Tibial nerve (tissue), 4 donors: ENCODE measurements around the gene GPR135. TPM values are rescaled to one million over a fixed set of nuclear protein-coding genes. Genes with fewer than 3 reads are reported as not detected.

ENCODE experiments used
- DNase-seq, 2 donors: peaks; one replicate each; pipeline ENCODE4 v3.0.0-alpha.2; 2019; ENCODE audit warnings: low spot score in 2 of 2
- H3K27ac ChIP-seq, 4 donors: fragments of 200-600 bp; sonication (generic) in 3 of 4; one replicate each; pipeline ENCODE4 v1.5.1; 2017 to 2019; ENCODE audit warnings: mild to moderate bottlenecking in 1 of 4
- H3K27me3 ChIP-seq, 2 donors: fragments of 200-600 bp; sonication (generic) in 1 of 2; one replicate each; pipeline versions ENCODE4 v1.5.1 to v1.6.0; 2017 to 2019
- H3K36me3 ChIP-seq, 3 donors: fragments of 200-600 bp; sonication (generic); one replicate each; pipeline ENCODE4 v1.5.1; 2018 to 2019
- H3K4me1 ChIP-seq, 4 donors: fragments of 200-600 bp; sonication (generic) in 3 of 4; one replicate each; pipeline ENCODE4 v1.5.1; 2017 to 2019
- H3K4me3 ChIP-seq, 4 donors: fragments of 200-600 bp; sonication (generic) in 3 of 4; one replicate each; pipeline ENCODE4 v1.5.1; 2017 to 2019; ENCODE audit warnings: mild to moderate bottlenecking in 1 of 4, moderate library complexity in 1 of 4
- H3K9me3 ChIP-seq, 4 donors: fragments of 200-600 bp; sonication (generic) in 3 of 4; one replicate each; pipeline ENCODE4 v1.5.1; 2017 to 2019
- CTCF ChIP-seq, 5 experiments: fragments of 200-600 bp in 3 of 5; fragments of 450-650 bp in 2 of 5; sonication (generic) in 3 of 5; IDR thresholded peaks; one replicate each; pipeline ENCODE4 v1.5.1; 2016 to 2019; ENCODE audit warnings: antibody characterized with exemption in 5 of 5, mild to moderate bottlenecking in 3 of 5, moderate library complexity in 2 of 5
- EP300 ChIP-seq, 2 donors: sonication (generic); formaldehyde crosslinking; IDR thresholded peaks; one replicate each; pipeline ENCODE4 v1.6.1; 2017; ENCODE audit warnings: antibody characterized with exemption in 2 of 2, mild to moderate bottlenecking in 1 of 2
- POLR2A ChIP-seq, 2 donors: fragments of 450-650 bp; IDR thresholded peaks; one replicate each; pipeline ENCODE4 v1.6.1; 2017; ENCODE audit warnings: antibody characterized with exemption in 2 of 2, mild to moderate bottlenecking in 2 of 2, moderate library complexity in 2 of 2
- WGBS, 2 donors: methylation state at CpG; one replicate each; pipeline ENCODE4 v1.1.5; 2018; 5-methylcytosine and 5-hydroxymethylcytosine counted together
- total RNA-seq, 4 donors: library from RNA; depleted of rRNA; stranded (reverse); fragments of >200 nt; gene quantifications; one replicate each; pipeline ENCODE4 v1.1.0, GENCODE V29; 2016

GPR135 gene
- total RNA-seq, 4 donors from 2014 or later = 5.9 to 17.7 (median 11.3) TPM

DNA sequence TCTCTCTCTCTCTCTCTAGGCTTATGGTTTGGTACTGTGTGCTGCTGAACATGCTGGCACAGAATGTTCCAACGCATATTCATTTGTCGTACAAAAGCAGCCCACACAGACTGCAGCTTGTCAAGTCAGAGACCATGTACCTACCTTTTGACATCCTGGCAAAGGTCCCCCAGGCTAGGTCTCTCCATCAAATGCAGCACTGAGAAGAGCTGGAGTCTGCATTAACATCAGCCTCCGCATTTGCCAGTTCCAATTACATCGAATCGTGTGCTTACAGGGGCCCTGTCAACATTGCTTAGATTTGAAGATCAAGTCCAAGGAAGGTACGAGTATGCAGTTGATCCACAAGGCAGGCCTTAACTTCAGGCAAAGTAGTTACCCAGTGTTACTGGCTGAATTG is 47.9 kb downstream of the GPR135 start:
- H3K9me3 ChIP-seq = no peaks in the 10 kb centered on the region
- TF ChIP-seq CTCF (IDR thresholded peaks at IDR 0.05) (no peak), POLR2A (IDR thresholded peaks at IDR 0.05) (no peak), EP300 (IDR thresholded peaks at IDR 0.05) (no peak)
- no peak overlapping the region for H3K27ac ChIP-seq
- H3K4me3 ChIP-seq = no peak overlapping the region
- no peaks in the 10 kb centered on the region for H3K4me1 ChIP-seq
- WGBS, 2 donors = 78 to 91% methylated on average over 6 of the region's 6 CpGs
- no peak for DNase-seq
- H3K36me3 ChIP-seq = no peaks in the 10 kb centered on the region
- no peaks in the 10 kb centered on the region for H3K27me3 ChIP-seq

DNA sequence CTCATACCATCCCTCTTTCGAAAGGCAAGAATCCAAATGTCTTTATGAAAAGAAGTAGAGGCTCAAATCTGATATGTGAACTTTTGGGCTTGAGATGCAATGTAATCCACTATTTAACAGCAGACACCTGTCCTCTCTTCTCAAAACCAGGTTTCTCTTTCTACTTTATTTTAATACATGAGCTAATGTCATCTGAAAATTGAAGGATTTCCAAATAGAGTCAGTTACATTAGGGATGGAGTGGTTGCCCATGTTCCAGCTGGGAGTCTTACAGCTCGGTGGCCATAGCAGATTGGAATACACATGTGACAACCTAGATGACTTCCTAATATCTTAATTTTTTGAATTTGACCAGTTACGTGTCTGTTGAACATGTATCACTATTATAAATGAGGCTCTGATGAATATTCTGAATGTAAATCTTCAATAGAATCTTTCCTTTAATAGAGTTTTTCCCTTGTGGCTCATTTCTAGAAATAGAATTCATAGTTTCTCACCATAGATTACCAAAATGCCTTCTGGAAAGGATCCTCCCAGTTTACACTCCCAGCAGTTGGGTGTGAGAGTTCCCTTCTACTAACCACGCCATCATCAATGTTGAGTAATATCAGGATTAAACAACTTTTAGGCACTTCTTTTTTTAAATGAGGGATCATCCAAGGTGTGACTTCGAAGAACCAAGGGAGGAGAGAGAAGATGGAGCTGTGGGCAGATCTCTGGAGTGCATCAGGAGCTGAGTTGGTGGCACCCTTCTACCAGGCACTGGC is 49.2 kb downstream of the GPR135 start:
- TF ChIP-seq POLR2A (IDR thresholded peaks at IDR 0.05) (no peak), EP300 (IDR thresholded peaks at IDR 0.05) (no peak), CTCF (IDR thresholded peaks at IDR 0.05) (no peak)

More for the DNA sequence above, 49.2 kb downstream of the GPR135 start:
- Histone ChIP-seq H3K36me3 (no peaks in the 10 kb centered on the region), H3K27me3 (no peaks in the 10 kb centered on the region), H3K4me3 (no peak overlapping the region), H3K27ac (no peak overlapping the region), H3K9me3 (no peaks in the 10 kb centered on the region), H3K4me1 (no peaks in the 10 kb centered on the region)
- 85 to 94% methylated on average over 5 of the region's 5 CpGs for WGBS, 2 donors
- DNase-seq = no peak

Other genes starting within 250 kb of the GPR135 start
- gene L3HYPDH, start 19.0 kb upstream of the GPR135 start, total RNA-seq = 10 to 100 TPM; 69.9 to 85.5 (median 76.6) TPM
- gene JKAMP, start 19.1 kb upstream of the GPR135 start, total RNA-seq = 10 to 100 TPM; 38.0 to 78.1 (median 58.3) TPM
- gene CCDC175, start 111.4 kb upstream of the GPR135 start, total RNA-seq = not detected